Forelimb muscle (tissue), 1 donor: Measurements from ENCODE around the gene EXOC3L1. TPM values are rescaled to one million over a fixed set of nuclear protein-coding genes. Genes with fewer than 3 reads are reported as not detected.

Source experiments
- DNase-seq: peaks from one replicate; pipeline ENCODE4 v3.0.0-alpha.2; 2013; ENCODE audit warnings: low read depth
- polyA plus RNA-seq: library from polyadenylated mRNA; unstranded; fragments of 120-200 nt; gene quantifications from one replicate; pipeline ENCODE4 v1.2.1, GENCODE V29; 2013; ENCODE audit not compliant: insufficient read length

EXOC3L1 gene
- polyA plus RNA-seq, 1 donor: 12.9 TPM

DNA sequence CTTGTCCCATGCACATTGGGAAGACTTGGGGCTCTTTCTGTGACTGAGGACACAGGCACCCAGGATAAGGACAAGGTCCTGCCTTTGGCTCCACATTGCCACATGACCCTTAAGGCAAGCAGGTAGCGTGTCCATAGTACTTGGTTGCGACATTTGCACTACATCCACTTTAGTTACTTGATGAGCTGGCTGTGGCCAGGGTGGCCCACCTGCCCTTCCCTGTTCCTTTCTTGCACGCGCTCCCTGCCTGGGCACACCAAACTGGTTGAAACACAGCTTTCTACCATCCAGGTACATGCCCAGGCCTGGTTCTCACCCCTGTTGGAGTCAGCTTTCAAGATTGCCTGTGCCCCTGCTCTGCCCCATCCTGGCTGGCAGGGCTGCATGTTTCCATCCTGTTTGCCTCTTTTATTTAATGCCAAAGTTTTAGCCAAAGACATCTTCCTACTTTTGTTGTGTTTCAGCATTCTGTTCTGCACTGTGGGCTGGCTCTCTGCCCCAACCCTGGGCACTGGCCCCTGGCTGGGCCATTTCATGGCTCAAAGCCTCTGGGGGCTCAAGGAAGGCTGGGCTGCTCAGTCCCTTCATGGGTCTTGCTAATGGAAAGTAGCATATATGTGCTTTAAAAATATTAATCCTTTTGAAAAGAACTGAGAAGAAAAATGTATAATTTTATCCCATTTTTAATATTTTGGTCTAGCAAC is 42.3 kb downstream of the EXOC3L1 start:
- no peak for DNase-seq

DNA sequence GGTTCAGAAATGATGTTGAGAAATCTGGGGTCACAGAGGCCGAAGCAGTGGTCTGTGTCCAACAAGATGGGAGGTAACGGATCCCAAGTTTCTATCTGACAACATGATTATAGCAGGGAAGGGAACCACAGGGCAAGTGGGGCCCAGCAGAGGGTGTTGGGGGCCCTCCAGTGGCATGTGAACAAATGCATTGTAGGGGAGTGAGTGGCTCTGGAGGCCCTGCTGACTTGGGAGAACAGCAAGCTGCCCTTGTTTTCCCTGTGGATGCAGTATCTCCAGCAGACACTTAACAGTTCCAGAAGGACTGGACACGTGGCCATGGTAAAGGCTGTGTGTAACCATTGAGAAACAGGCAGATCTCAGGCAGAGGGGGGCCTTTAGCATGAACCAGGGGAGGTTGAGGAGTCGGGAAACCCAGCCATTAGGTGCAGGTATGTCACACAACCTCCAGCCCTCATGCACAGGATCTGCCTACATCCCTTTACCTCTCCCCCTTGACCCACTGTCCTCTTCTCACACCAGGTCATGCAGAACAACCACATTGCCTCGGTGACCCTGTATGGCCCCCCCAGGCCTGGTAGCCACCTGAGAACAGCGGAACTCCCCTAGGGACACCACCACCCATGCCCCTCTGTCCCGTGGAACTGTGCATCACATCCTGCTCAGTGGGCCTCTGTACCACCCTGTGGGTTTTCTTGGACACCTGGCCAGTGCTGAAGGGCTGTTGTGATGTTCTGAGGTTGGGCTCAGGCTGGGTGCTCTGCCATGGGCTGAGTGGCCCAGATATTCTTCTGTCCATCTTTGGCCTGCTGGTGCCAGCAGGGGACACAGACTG is 43.2 kb downstream of the EXOC3L1 start:
- no peak for DNase-seq

DNA sequence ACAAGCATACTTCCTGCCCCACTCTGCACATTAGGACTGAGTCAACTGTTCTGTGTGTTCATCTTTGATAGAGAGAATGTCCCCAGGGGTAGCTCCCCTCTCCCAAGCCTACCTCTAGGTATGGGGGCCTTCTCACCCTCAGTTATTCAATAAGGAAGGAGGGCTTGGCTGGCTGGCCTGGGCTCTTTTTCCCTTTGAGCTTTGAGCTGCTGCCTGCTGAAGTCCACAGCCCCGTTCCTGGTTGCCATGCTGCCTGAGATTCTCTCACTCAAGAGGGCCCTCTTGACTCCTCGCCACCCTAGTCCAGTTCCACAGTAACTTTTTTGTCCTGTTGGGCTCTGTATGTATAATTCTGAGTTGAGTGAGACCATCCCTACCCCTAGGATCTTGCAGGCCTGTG is 44.2 kb downstream of the EXOC3L1 start:
- DNase-seq: no peak

DNA sequence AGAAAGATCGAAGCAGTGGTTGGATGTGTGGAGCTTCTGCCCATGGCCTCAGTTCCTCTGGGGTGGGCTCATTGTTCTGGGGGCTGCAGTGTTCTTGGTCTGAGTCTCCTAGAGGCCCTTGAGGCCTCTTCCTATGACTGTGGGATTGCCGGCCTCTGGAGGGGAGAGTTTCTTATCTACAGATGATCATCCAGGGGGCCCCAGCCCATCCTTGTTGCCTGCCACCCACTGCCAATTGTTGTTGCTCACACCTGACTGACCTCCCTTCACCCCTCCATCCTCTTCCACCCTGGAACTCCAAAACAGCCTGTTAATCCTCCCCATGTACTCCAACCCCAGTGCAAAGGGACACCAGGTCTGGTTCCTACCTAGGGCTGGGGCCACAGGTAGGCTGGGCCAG is 45.0 kb downstream of the EXOC3L1 start:
- DNase-seq: no peak

DNA sequence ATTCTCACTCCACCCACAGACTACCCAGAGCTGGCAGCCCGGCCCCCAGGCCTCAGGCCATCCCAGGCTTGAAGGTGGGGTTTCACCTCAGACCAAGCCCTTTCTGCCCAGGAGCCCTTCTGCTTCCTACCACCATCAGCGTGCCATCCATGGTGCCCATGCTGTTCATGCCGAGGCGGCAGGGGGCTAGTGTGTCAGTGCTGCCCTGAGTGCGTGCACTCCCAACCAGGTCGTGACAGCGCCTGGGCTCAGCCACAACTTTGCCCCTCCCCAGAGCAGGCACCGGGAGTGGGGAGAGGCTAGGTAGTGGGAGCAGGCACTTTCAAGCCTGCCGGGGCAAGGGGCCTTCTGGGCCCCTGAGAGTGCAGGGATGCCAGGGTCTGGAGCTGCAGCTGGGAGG is 47.6 kb downstream of the EXOC3L1 start:
- DNase-seq: no peak

DNA sequence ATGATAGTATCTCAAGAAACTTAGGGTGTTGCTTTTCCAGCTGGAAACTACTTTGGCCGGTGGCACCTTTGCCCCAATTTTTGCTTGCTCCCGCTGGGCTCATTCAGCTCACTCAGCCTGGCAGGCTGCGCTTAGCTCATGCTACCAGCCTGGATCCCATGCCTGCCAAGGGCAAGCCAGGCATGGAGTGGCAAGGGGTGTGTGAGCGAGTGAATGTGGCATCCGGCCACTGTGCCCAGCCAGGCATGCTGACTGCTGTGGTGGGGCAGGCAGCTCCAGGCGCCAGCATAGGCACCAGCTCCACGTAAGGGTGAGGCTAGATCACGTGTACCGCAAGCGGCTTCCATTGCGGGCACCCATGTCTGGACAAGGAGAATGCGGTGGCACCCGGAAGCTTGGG is 48.5 kb downstream of the EXOC3L1 start:
- no peak for DNase-seq

DNA sequence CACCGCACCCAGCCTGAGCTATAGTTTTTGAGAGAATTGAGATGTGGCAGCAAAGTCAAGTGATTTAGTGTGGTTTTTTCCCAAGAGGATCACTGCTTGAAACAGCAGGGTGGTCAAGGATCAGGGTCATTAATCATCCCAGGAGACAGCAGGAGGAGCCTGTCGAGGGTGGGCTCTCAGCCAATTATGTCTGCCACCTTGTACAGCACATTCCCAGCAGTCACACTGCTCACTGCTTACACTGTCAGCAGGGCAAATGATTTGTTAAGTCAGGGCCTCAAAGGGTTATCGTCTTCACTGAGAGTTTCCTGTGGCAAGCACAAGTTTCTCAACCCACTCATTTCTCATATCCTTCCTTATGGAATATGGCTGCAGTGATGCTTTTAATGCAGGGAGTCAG is 52.3 kb downstream of the EXOC3L1 start:
- no peak for DNase-seq

Other genes with a start within 250 kb of the EXOC3L1 start
- gene CES3, start 228.9 kb downstream of the EXOC3L1 start, polyA plus RNA-seq: 0.40 TPM
- gene CES4A, start 201.5 kb downstream of the EXOC3L1 start, polyA plus RNA-seq: 3.4 TPM
- 42.5 TPM for gene CBFB, start 161.0 kb downstream of the EXOC3L1 start, polyA plus RNA-seq
- gene PHAF1, start 80.2 kb downstream of the EXOC3L1 start, polyA plus RNA-seq: 18.4 TPM
- gene B3GNT9, start 39.1 kb downstream of the EXOC3L1 start, polyA plus RNA-seq: 9.7 TPM
- gene TRADD, start 30.2 kb downstream of the EXOC3L1 start, polyA plus RNA-seq: 4.4 TPM
- gene FBXL8, start 30.2 kb downstream of the EXOC3L1 start, polyA plus RNA-seq: 3.6 TPM
- 3.5 TPM for gene HSF4, start 25.4 kb downstream of the EXOC3L1 start, polyA plus RNA-seq
- 34.4 TPM for gene NOL3, start 19.6 kb downstream of the EXOC3L1 start, polyA plus RNA-seq
- gene MATCAP1, start 6.2 kb downstream of the EXOC3L1 start, polyA plus RNA-seq: 18.8 TPM
- gene E2F4, start 2.0 kb upstream of the EXOC3L1 start, polyA plus RNA-seq: 40.5 TPM
- 1.1 TPM for gene ELMO3, start 9.0 kb upstream of the EXOC3L1 start, polyA plus RNA-seq
- 18.6 TPM for gene TMEM208, start 37.0 kb upstream of the EXOC3L1 start, polyA plus RNA-seq
- 24.6 TPM for gene FHOD1, start 57.3 kb upstream of the EXOC3L1 start, polyA plus RNA-seq
- gene SLC9A5, start 58.8 kb upstream of the EXOC3L1 start, polyA plus RNA-seq: 1.2 TPM
- 9.9 TPM for gene PLEKHG4, start 89.4 kb upstream of the EXOC3L1 start, polyA plus RNA-seq
- 0.32 TPM for gene KCTD19, start 136.6 kb upstream of the EXOC3L1 start, polyA plus RNA-seq
- 0.47 TPM for gene LRRC36, start 136.7 kb upstream of the EXOC3L1 start, polyA plus RNA-seq
- gene TPPP3, start 203.4 kb upstream of the EXOC3L1 start, polyA plus RNA-seq: 497 TPM
- gene ZDHHC1, start 226.3 kb upstream of the EXOC3L1 start, polyA plus RNA-seq: 18.9 TPM
- gene HSD11B2, start 241.0 kb upstream of the EXOC3L1 start, polyA plus RNA-seq: 11.1 TPM